ENCODE results near the gene LMLN. TPM values are rescaled to one million over a fixed set of nuclear protein-coding genes. Genes with fewer than 3 reads are reported as not detected.

The LMLN gene
- total RNA-seq, 2 experiments from 2014 or later: 3.5 to 3.6 TPM

- H3K9me3 Mint-ChIP-seq: no peaks in the 10 kb centered on the region
- CTCF ChIA-PET: no interaction called here
- no peaks in the 10 kb centered on the region for H3K9me3 ChIP-seq (ENCODE audit: control insufficient read depth in 1 of 2, insufficient read depth in 1 of 2, low read length in 2 of 2)
- POLR2A ChIA-PET: no interaction called here
- no peaks in the 10 kb centered on the region for H3K4me1 Mint-ChIP-seq (ENCODE audit: low read depth)
- H3K27me3 ChIP-seq (ENCODE audit: control insufficient read depth in 1 of 2, insufficient read depth in 2 of 2, low read length in 2 of 2): no peaks in the 10 kb centered on the region
- intact Hi-C loops (cut with DNase I, micrococcal nuclease): no loop called here
- H3K36me3 Mint-ChIP-seq (ENCODE audit: low read depth): peaks cover 35% of the 10 kb centered on the region
- no peaks in the 10 kb centered on the region for H3K27me3 Mint-ChIP-seq
- H3K27ac ChIP-seq (ENCODE audit: low read depth in 1 of 2, low read length in 2 of 2): no peak overlapping the region
- no peaks in the 10 kb centered on the region for H3K4me1 ChIP-seq (ENCODE audit: insufficient read depth, low read length)
- no peak overlapping the region for H3K4me3 Mint-ChIP-seq
- no peak for DNase-seq
- no peak overlapping the region for H3K27ac Mint-ChIP-seq
- no peak for TF ChIP-seq CTCF (IDR thresholded peaks at IDR 0.05)
- no peak for ATAC-seq (ENCODE audit: poor library complexity)
- no peaks in the 10 kb centered on the region for H3K36me3 ChIP-seq (ENCODE audit: insufficient read depth, low read length)
- H3K4me3 ChIP-seq (ENCODE audit: low read length): no peak overlapping the region
Observed at GRCh38 chr3:198025644-198026043, 65.6 kb downstream of the LMLN start.

- H3K36me3 Mint-ChIP-seq (ENCODE audit: low read depth): peaks cover 34% of the 10 kb centered on the region
- H3K27ac ChIP-seq (ENCODE audit: low read depth in 1 of 2, low read length in 2 of 2): no peak overlapping the region
Observed at GRCh38 chr3:198026620-198027019, 66.6 kb downstream of the LMLN start.

GRCh38 chr3:198027045-198027798, 67.2 kb downstream of the LMLN start:
- H3K4me1 Mint-ChIP-seq (ENCODE audit: low read depth): no peaks in the 10 kb centered on the region
- H3K27me3 Mint-ChIP-seq: no peaks in the 10 kb centered on the region
- Histone ChIP-seq H3K27ac (ENCODE audit: low read depth in 1 of 2, low read length in 2 of 2) (no peak overlapping the region), H3K4me1 (ENCODE audit: insufficient read depth, low read length) (no peaks in the 10 kb centered on the region), H3K9me3 (ENCODE audit: control insufficient read depth in 1 of 2, insufficient read depth in 1 of 2, low read length in 2 of 2) (no peaks in the 10 kb centered on the region), H3K4me3 (ENCODE audit: low read length) (no peak overlapping the region), H3K27me3 (ENCODE audit: control insufficient read depth in 1 of 2, insufficient read depth in 2 of 2, low read length in 2 of 2) (no peaks in the 10 kb centered on the region), H3K36me3 (ENCODE audit: insufficient read depth, low read length) (no peaks in the 10 kb centered on the region)
- DNase-seq (no peak), ATAC-seq (ENCODE audit: poor library complexity) (no peak)
- ChIA-PET CTCF (no interaction called here), POLR2A (no interaction called here)
- no peaks in the 10 kb centered on the region for H3K9me3 Mint-ChIP-seq
- no peak overlapping the region for H3K27ac Mint-ChIP-seq
- peaks cover 28% of the 10 kb centered on the region for H3K36me3 Mint-ChIP-seq (ENCODE audit: low read depth)
- H3K4me3 Mint-ChIP-seq: no peak overlapping the region
- no peak for TF ChIP-seq CTCF (IDR thresholded peaks at IDR 0.05)
- intact Hi-C loops (cut with DNase I, micrococcal nuclease): no loop called here

More at GRCh38 chr3:198026620-198027019, 66.6 kb downstream of the LMLN start:
- Mint-ChIP-seq H3K9me3 (no peaks in the 10 kb centered on the region), H3K4me3 (no peak overlapping the region), H3K27me3 (no peaks in the 10 kb centered on the region), H3K27ac (no peak overlapping the region), H3K4me1 (ENCODE audit: low read depth) (no peaks in the 10 kb centered on the region)
- no peak for DNase-seq
- ChIA-PET POLR2A (no interaction called here), CTCF (interaction anchor here (0.6 kb wide), 1 partner anchor 39 kb away, joined by 4 read pairs; no protein-coding TSS in a partner anchor)
- no peaks in the 10 kb centered on the region for H3K4me1 ChIP-seq (ENCODE audit: insufficient read depth, low read length)
- H3K36me3 ChIP-seq (ENCODE audit: insufficient read depth, low read length): no peaks in the 10 kb centered on the region
- H3K27me3 ChIP-seq (ENCODE audit: control insufficient read depth in 1 of 2, insufficient read depth in 2 of 2, low read length in 2 of 2): no peaks in the 10 kb centered on the region
- no peak overlapping the region for H3K4me3 ChIP-seq (ENCODE audit: low read length)
- no peak for ATAC-seq (ENCODE audit: poor library complexity)
- no peaks in the 10 kb centered on the region for H3K9me3 ChIP-seq (ENCODE audit: control insufficient read depth in 1 of 2, insufficient read depth in 1 of 2, low read length in 2 of 2)
- no peak for TF ChIP-seq CTCF (IDR thresholded peaks at IDR 0.05)
- intact Hi-C loops (cut with DNase I, micrococcal nuclease): no loop called here
